Activated CD4-positive, CD25-positive, alpha-beta regulatory T cell treated with anti-CD3 and anti-CD28 coated beads, Interleukin-2, amount 50 U/mL, for 72 hours (primary cell): ENCODE data around the gene ABTB2.

Experiments used
- DNase-seq: peaks from one replicate; pipeline ENCODE4 v3.0.0; 2021

ABTB2 gene

GRCh38 chr11:34162493-34162820 lies 195.4 kb downstream of the ABTB2 start:
- no peak for DNase-seq

- DNase-seq = peak; percentile 49
Observed at GRCh38 chr11:34161812-34162492, 195.9 kb downstream of the ABTB2 start.

- no peak for DNase-seq
Observed at GRCh38 chr11:34161361-34161760, 196.4 kb downstream of the ABTB2 start.

GRCh38 chr11:34160791-34161190 lies 197.0 kb downstream of the ABTB2 start:
- no peak for DNase-seq

- DNase-seq = no peak
Observed at GRCh38 chr11:34160049-34160721, 197.6 kb downstream of the ABTB2 start.

- DNase-seq = no peak
Observed at GRCh38 chr11:34158661-34159060, 199.1 kb downstream of the ABTB2 start.

GRCh38 chr11:34157163-34157562 lies 200.6 kb downstream of the ABTB2 start:
- no peak for DNase-seq

- no peak for DNase-seq
Observed at GRCh38 chr11:34155757-34156062, 202.1 kb downstream of the ABTB2 start.

GRCh38 chr11:34155057-34155756 lies 202.6 kb downstream of the ABTB2 start:
- no peak for DNase-seq

GRCh38 chr11:34154059-34154875 lies 203.5 kb downstream of the ABTB2 start:
- no peak for DNase-seq

GRCh38 chr11:34151916-34152845 lies 205.6 kb downstream of the ABTB2 start:
- no peak for DNase-seq

GRCh38 chr11:34151166-34151565 lies 206.6 kb downstream of the ABTB2 start:
- DNase-seq = no peak

- no peak for DNase-seq
Observed at GRCh38 chr11:34150494-34151151, 207.2 kb downstream of the ABTB2 start.

GRCh38 chr11:34149786-34150185 lies 208.0 kb downstream of the ABTB2 start:
- DNase-seq = no peak

GRCh38 chr11:34149274-34149673 lies 208.5 kb downstream of the ABTB2 start:
- no peak for DNase-seq

- DNase-seq = no peak
Observed at GRCh38 chr11:34148504-34149165, 209.2 kb downstream of the ABTB2 start.

- DNase-seq = no peak
Observed at GRCh38 chr11:34147581-34147980, 210.2 kb downstream of the ABTB2 start.

GRCh38 chr11:34146866-34147265 lies 210.9 kb downstream of the ABTB2 start:
- DNase-seq = no peak

- no peak for DNase-seq
Observed at GRCh38 chr11:34146411-34146810, 211.4 kb downstream of the ABTB2 start.

GRCh38 chr11:34145847-34146381 lies 211.9 kb downstream of the ABTB2 start:
- DNase-seq = no peak

- DNase-seq = no peak
Observed at GRCh38 chr11:34145073-34145472, 212.7 kb downstream of the ABTB2 start.
